Activated gamma-delta T cell treated with Interleukin-2 at 50 U/mL for 16 hours (primary cell): ENCODE data around the gene POFUT1.
"Not testable (repeated sequence)": the region's sequence is repeated elsewhere in the genome, so short reads cannot be mapped to it uniquely, and the experiment has no call there.

Source experiments
- DNase-seq: peaks from one replicate; pipeline ENCODE4 v3.0.0-alpha.2; 2020

POFUT1 gene

GRCh38 chr20:32207626-32208498 is at the start of gene POFUT1, which contains the start of gene PLAGL2:
Gene POFUT1 (plus strand): TSS chr20:32207880. CDS start chr20:32207942, 62 bp downstream.
Gene PLAGL2 (minus strand): TSS chr20:32207743. CDS start chr20:32202178, 5,565 bp downstream.
- DNase-seq, result peak; percentile 84

DNA sequence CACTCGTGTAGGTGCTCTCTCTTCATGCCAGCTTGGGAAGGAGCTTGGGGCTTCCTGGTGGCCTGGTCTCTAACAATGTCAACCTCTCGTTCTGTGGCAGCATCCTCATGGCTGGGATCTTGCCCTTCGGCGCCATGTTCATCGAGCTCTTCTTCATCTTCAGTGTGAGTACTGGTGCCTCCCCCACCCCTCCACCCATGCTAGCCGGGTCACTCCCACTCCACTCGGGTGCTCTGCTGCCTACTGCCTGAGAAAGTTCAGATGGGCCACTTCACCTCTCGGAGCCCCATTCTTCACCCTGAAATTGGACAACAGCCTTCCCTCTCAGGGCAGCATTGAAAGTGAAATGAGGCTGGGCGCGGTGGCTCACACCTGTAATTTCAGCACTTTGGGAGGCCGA is 49.3 kb upstream of the POFUT1 start:
- no peak for DNase-seq

- DNase-seq, result no peak
These were observed 48.6 kb upstream of the POFUT1 start for GRCh38 chr20:32158943-32159660.

GRCh38 chr20:32159766-32160221 is 47.9 kb upstream of the POFUT1 start:
- no peak for DNase-seq

- DNase-seq, result no peak
These were observed 47.3 kb upstream of the POFUT1 start for GRCh38 chr20:32160341-32160740.

- no peak for DNase-seq
These were observed 45.3 kb upstream of the POFUT1 start for GRCh38 chr20:32162351-32162750.

DNA sequence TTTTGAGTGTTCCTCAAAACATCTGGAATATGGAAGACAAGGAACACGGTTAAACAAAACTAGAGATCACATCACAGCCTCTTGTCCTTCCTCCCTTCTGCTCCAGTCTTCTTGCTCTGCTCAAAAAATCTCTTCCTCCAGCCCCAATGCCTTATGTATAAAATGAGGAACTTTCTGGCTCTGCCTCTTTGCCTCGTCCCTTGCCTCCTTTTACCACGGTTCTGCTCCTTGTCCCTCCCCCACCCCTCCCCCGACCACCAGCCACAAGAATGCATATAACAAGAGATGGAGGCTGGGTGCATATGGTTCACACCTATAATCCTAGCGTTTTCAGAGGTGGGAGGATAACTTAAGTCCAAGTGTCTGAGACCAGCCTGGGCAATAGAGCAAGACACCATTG is 43.7 kb upstream of the POFUT1 start:
- no peak for DNase-seq

DNA sequence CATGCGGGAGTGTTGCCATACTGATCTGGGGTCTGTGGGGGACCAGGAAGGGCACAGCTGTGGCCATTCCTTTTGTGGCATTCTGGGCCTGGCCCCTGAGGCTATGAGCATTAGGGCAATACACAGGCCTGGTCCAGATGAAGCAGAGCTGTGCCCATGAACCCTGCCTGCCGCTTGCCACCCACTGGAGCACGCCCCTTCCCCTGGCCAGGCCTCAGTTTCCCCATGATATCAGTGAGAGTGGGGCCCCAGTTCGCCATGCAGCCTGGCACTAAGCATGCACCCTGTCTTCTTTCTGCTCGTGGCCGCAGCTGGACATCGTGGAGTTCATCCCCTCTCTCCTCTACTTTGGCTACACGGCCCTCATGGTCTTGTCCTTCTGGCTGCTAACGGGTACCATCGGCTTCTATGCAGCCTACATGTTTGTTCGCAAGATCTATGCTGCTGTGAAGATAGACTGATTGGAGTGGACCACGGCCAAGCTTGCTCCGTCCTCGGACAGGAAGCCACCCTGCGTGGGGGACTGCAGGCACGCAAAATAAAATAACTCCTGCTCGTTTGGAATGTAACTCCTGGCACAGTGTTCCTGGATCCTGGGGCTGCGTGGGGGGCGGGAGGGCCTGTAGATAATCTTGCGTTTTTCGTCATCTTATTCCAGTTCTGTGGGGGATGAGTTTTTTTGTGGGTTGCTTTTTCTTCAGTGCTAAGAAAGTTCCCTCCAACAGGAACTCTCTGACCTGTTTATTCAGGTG is 42.5 kb upstream of the POFUT1 start:
- no peak for DNase-seq

- DNase-seq, result no peak
These were observed 41.7 kb upstream of the POFUT1 start for GRCh38 chr20:32165836-32166545.

GRCh38 chr20:32167552-32167951 is 40.1 kb upstream of the POFUT1 start:
- DNase-seq, result no peak

DNA sequence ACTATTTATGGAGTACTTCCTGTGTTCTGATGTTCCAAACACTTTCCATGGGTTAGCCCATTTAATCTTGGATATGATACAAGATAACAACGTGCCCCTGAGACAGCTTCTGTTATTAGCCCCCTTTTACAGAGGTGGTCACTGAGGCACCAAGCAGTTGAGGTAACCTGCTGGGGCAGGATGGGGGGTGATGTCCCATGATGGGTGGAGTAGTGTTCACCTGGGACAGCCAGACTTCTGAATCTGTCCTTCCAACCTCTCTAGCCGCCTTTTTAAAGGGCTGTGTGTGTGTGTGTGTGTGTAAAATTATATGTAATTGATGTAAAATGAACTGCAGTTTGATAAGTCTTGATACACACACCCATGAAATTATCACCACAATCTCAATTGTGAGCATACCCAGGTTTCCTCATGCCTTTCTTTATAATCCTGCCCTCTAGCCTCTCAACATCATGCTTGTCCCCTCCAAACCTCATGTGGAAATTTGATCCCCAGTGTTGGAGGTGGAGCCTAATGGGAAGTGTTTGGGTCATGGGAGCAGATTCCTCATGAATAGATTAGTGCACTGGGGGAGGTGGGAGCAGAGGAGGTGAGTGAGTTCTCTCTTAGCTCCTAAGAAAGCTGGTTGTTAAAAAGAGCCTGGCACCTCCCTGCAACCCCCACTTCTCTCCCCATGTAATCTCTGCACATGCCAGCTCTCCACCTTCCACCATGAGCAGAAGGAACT is 39.3 kb upstream of the POFUT1 start:
- no peak for DNase-seq

- not testable (repeated sequence) for DNase-seq
These were observed 30.0 kb upstream of the POFUT1 start for GRCh38 chr20:32177696-32178095.

DNA sequence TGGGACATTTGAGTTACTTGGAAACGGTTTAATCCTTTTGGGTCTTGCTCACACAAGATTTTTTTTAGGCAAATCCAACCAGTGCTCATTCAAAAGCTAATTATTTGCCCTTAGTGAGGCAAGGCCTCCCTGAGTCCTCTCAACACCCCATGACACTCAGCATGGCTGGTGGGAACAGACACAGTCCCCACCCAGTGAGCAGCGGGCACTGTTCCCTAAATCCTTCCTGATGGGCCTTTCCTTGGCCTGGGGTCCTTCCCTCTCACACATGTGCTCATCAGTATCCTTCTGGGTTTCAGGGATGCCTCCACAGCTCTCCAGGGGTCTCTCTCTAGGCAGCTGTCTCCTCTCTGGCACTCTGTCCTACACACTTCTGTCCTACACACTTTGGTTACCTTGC is 28.2 kb upstream of the POFUT1 start:
- no peak for DNase-seq

- DNase-seq, result no peak
These were observed 27.7 kb upstream of the POFUT1 start for GRCh38 chr20:32179934-32180333.

DNA sequence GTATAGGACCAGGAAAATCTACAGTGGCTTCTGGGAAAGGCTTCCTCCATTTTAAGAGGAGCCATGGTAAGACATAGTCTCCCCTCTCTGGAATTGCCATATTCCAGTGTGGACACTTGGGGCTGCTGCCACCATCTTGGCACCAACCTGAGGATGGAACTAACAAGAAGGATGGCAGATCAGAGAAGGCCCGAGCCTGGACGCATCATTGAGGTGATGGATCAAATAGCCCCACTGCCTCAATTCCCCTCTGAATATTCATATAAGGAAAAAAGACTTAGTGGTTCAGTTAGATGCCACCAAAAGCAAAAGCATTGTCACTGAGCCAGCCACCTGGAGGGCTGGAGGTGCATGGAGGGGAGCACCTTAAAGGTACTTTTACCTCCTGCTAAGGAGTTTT is 26.1 kb upstream of the POFUT1 start:
- DNase-seq, result no peak

DNA sequence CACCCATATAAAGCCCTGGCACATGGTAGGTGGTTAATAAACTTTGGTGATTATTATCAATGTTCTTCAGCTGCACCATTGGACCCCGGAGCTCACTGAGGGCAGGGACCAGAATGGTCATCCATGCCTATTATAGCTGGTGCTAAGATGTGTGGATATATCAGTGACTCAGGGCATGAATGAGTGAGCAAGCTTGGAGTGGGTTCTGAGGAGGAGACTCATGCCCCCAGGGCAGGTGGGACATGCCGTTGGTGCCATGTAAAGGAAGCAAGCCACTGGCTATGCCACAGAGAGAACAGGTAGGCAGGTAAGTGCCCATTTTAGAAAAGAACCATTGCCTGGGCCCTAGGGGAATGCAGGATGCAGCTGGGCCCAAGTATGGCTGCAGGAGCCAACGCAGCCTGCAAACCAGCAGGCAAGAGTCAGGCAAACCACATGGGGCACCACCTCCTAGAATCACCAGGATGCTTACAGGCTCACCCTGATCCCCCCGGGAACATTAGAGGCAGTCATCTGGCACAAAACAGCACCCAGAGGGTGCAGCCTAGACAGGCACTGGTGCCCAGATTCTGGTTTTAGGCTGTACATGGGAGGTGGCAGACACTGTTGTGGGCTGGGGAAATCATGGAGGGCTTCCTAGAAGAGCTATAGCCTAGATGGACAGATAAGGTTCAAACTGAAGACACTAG is 23.6 kb upstream of the POFUT1 start:
- DNase-seq, result no peak

- DNase-seq, result no peak
These were observed 22.6 kb upstream of the POFUT1 start for GRCh38 chr20:32184961-32185603.

DNA sequence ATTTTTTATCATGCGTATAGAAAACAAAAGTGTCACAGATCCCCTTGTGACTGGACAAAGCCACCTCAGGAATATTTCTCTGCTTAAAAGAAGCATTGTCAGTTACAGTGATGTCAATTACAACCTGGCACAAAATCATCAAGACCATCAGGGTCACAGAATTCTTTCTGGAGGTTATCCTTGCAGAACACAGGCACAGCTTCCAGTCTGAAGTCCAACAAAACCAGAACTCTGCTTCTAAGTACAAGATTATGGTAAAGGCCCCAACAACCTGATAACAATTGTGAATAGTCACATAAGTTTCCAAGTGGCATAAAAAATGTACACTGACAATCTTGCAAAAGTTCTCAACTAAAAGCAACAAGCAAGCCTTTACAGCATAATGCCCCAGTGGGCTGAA is 21.2 kb upstream of the POFUT1 start:
- no peak for DNase-seq

DNA sequence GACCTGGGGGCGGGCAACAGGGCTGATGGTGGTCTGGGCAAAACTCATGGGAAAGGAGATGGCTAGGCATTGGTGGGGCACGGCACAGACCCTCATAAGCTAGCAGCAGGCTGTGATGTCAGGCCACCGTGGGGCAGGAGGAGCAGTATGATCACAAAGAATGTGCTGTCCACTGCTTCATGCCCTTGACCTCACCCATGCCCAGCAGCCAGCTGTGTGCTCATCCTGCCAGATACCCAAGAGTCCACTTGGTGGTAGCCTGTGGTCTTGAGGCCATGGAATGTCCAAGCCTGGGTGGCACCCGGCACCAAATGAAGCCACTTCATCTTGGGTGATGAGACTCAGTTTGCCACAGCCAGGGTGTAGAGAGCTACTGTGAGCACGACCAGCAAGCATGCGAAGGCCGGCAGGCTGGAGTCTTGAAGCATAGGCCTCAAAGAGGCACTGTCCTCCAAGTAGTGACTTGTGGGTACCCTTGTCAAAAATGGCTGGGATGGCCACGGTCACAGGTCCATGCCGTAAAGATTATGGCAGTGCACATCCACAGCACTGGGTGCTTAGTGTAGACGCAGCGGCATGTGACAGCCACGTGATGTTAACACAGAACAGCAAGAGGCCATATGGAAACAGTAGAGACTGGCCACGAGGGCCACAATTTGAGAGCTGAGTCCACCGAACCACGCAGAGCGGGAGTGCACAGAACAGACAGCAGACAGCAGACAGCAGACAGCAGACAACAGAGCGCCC is 19.1 kb upstream of the POFUT1 start:
- DNase-seq, result no peak

GRCh38 chr20:32189123-32189410 is 18.6 kb upstream of the POFUT1 start:
- DNase-seq, result no peak
